ENCODE measurements around the gene PRKAG2. TPM values are rescaled to one million over a fixed set of nuclear protein-coding genes. Genes with fewer than 3 reads are reported as not detected.

The PRKAG2 gene
- total RNA-seq, 2 donors from 2014 or later, result 46.1 to 54.6 TPM

DNA sequence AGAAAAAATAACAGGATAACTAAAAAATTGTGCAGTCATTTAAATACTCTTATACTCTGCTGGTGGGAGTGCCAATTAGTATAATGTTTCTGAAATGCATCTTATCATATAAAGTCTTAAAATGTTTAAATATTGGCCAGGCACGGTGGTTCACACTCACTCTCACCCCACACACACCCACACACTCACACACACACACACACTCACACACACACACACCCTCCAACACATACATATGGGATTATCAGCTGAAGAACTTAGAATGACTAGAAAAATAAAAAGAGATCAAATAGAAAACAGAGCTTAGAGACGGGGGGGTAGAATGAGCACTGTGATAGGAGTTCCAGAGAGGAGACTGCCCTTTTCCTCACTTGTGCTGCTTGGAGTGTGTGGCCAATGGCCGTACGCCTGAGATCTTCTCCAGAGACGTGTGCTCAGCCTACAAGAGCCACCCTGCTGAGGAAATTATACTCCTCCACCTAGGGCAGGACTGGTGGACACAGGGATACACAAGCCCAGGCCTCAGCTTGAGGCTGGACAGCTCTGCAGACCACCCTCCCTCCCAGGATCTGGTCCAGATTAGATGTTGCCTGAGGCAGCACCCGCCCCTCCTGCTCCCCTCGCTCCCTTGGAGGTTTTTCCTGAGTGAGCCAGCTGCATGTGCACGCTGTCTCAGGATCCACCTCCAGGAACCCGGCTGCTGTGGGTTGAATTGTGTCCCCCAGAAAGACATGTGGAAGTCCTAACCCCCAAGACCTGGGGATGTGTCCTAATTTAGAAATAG lies 26.5 kb upstream of the PRKAG2 start:
- intact Hi-C loops (cut with DNase I, micrococcal nuclease), result no loop called here
- no peak for ATAC-seq
- DNase-seq, result no peak

- no peak for ATAC-seq
- no peak for DNase-seq
- intact Hi-C loops (cut with DNase I, micrococcal nuclease), result no loop called here
Measured at GRCh38 chr7:151902311-151902710, 25.4 kb upstream of the PRKAG2 start.

GRCh38 chr7:151901828-151902227 lies 24.9 kb upstream of the PRKAG2 start:
- no peak for ATAC-seq
- intact Hi-C loops (cut with DNase I, micrococcal nuclease), result no loop called here

GRCh38 chr7:151900986-151901621 lies 24.2 kb upstream of the PRKAG2 start:
- DNase-seq (no peak), ATAC-seq (no peak)
- intact Hi-C loops (cut with DNase I, micrococcal nuclease), result no loop called here

More at GRCh38 chr7:151901828-151902227, 24.9 kb upstream of the PRKAG2 start:
- DNase-seq, result no peak

- ATAC-seq, result no peak
- DNase-seq, result no peak
- intact Hi-C loops (cut with DNase I, micrococcal nuclease), result no loop called here
Measured at GRCh38 chr7:151900591-151900985, 23.7 kb upstream of the PRKAG2 start.

DNA sequence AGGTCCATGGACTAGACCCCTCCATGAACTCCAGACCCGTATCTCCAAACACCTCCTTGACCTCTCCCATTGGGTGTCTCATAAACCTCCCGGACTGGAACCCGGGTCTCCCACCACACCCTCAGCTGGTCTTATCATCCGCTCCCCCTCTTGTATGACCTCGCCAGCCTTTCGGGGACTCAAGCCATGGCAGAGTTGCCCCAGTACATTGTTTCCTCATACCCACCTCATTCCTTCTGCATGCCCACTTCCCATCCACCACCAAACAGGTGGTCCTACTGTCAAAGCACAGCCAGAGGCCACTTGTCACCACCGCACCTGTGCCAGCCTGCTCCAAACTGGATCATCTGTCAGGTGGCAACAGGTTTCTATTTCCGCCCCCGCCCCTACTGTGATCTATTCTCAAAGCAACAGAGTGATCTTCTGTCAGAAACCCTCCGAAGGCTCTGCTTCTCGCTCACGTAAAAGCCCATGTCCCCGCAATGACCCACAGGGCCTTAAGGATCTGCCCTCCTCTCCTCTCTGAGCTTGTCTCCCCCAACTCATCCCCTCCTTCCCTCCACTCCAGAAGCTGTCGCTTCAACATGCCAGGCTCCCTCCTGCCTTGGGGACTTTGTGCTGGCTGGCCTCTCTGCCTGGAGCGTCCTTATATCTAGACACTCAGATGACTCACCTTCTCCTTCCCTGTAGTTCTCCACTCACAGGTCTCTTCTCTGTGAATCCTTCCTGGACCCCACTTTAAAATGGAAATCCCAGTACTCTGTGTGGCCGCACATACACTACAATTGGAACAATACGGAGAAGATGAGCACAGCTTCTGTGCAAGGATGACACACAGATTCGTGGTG lies 22.8 kb upstream of the PRKAG2 start:
- DNase-seq (no peak), ATAC-seq (no peak)
- intact Hi-C loops (cut with DNase I, micrococcal nuclease), result no loop called here

- DNase-seq, result no peak
- ATAC-seq, result no peak
Measured at GRCh38 chr7:151897951-151898686, 21.2 kb upstream of the PRKAG2 start.

DNA sequence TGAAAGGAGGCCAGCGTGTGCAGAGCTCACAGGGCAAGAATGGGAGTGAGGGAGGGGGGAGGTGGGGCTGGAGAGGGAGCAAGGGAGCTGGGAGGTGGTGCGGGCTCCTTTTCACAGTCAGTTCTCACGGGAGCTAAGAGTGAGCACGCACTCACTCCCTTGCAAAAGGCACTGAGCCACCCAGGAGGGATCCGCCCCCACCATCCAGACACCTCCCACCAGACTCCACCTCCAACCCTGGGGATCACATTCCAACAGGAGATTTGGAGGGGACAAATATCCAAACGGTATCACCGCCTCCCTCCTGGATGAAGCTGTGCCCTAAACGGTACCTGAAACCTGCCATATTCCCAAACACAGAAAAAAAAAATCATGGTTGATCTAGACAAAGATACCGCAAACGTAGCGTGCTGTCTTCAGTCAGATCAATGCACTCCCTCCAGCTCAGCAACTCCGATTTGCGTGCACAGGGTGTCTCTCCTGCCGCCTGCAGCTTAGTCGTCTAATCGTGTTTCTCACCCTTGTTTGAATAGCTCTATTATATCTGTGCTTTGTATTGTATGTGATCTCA lies 20.3 kb upstream of the PRKAG2 start:
- intact Hi-C loops (cut with DNase I, micrococcal nuclease), result no loop called here
- ATAC-seq, result peak; percentile 61
- DNase-seq, result peak; percentile 59 to 64

More at GRCh38 chr7:151897951-151898686, 21.2 kb upstream of the PRKAG2 start:
- intact Hi-C loops (cut with DNase I, micrococcal nuclease), result no loop called here

GRCh38 chr7:151896486-151896885 lies 19.6 kb upstream of the PRKAG2 start:
- DNase-seq, result peak in 1 of 2 donors; percentile 21
- intact Hi-C loops (cut with DNase I, micrococcal nuclease), result no loop called here
- peak; percentile 20 for ATAC-seq

DNA sequence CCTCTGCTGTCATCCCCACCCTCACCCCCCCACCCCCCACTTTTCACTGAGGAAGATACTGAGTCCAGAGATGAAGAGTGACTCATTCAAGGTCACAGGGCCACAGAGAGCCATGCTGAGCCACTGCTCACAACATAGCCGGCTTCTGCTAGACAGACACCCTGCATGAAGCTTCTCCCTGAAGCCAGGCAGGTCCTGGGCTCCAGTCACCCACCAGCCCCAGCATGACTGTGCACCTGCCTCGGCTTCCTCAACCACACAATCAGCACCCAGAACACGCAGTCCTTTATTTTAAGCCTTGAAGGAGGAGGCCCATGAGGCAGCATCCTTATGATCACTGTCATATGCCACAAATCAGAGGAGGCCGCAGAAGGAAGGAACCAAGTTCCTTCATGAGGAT lies 19.2 kb upstream of the PRKAG2 start:
- intact Hi-C loops (cut with DNase I, micrococcal nuclease), result no loop called here
- ATAC-seq, result no peak
- DNase-seq, result no peak

GRCh38 chr7:151895631-151896031 lies 18.7 kb upstream of the PRKAG2 start:
- ATAC-seq (no peak), DNase-seq (no peak)
- intact Hi-C loops (cut with DNase I, micrococcal nuclease), result no loop called here

DNA sequence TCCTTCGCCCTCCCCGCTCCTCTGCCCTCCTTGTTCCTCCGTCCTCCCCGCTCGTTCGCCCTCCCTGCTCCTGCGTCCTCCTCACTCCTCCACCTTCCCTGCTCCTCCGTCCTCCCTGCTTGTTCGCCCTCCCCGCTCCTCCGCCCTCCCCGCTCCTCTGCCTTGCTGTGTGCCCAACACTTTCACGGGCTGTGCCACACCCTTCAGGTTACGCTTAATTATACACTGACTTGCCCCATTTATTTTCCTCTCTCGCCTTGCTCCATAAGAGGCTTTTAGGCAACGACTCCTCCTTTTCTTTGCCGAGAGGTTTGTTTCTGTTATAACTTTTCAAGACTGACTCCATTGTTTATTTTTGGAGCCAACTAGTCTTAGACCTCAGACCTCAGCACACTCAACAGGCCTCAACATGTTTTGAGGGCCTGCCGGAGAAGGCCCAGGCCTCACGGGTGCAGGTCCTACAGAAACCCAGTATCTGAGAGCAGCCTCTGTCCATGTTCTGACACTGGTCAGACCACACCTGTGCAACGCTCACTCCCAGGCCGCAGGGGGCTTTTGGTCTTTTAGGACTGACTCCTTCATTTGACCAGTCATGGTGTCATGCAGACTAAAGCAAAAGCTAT lies 18.2 kb upstream of the PRKAG2 start:
- intact Hi-C loops (cut with DNase I, micrococcal nuclease), result no loop called here
- ATAC-seq (peak; percentile 64), DNase-seq (peak; percentile 64 to 78)

DNA sequence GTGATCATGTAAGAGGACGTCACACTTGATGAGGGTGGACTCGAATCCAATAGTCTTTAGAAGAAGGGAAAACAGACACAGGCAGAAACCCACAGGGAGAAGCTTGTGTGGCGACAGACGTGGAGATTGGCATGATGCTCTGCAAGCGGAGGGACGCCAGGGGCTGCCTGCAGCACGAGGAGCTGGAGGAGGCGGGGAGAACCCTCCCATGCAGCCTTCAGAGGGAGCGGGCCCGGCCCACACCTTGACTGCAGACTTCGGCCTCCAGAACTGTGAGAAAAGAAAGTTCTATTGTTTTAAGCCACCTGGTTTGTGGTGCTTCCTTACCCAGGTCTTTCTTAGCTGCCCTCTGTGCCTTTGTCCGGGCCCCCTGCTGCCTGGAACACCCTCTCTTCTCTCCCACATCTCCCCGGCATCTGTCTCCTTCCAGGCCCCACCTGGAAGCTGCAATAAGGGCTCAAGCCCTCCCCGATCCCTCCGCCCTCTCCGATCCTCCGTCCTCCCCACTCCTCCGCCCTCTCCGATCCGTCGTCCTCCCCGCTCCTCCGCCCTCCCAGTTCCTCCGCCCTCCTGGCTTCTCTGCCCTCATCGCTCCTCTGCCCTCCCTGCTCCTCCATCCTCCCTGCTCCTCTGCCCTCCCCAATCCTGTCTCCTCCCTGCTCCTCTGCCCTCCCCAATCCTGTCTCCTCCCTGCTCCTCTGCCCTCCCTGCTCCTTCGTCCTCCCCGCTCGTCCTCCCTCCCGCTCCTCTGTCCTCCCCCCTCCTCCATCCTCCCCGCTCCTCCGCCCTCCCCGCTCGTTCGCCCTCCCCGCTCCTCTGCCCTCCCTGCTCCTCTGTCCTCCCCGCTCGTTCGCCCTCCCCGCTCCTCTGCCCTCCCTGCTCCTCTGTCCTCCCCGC lies 17.4 kb upstream of the PRKAG2 start:
- ATAC-seq (peak; percentile 57), DNase-seq (peak; percentile 66 to 69)
- intact Hi-C loops (cut with DNase I, micrococcal nuclease), result no loop called here

DNA sequence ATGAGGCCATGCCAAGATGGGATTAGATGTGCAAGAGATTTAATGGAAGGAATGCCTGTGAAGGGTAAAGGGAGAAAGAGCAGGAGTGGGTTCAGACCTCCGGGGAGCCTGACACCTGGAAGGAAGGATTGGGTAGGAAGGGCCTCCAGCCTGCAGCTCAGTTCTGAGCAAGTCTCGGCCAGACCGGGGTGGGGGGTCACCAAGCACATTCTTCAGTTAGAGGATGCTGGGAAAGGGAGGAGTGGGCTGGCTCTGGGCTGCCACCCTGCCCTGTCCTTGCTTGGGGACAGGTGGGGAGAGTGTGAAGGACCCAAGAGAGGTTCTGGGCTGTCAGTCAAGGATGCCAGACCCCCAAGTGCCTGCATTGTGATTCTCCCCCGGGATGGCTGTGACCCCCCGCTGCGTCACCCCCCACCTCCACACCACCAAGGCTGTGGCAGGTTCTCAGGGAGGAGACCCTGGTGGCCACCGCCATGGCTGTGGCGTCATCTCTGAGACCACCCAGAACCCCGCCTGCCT lies 16.5 kb upstream of the PRKAG2 start:
- ATAC-seq (no peak), DNase-seq (no peak)
- intact Hi-C loops (cut with DNase I, micrococcal nuclease), result no loop called here

- ATAC-seq (no peak), DNase-seq (no peak)
- intact Hi-C loops (cut with DNase I, micrococcal nuclease), result no loop called here
Measured at GRCh38 chr7:151891753-151892152, 14.8 kb upstream of the PRKAG2 start.

GRCh38 chr7:151891182-151891581 lies 14.3 kb upstream of the PRKAG2 start:
- DNase-seq (peak in 1 of 2 donors; percentile 39), ATAC-seq (peak; percentile 67)
- intact Hi-C loops (cut with DNase I, micrococcal nuclease), result no loop called here
